Tibial nerve (tissue), 4 donors: Measurements from ENCODE around the gene ATXN10.

Experiments used
- CTCF ChIP-seq, 5 experiments: fragments of 200-600 bp in 3 of 5; fragments of 450-650 bp in 2 of 5; sonication (generic) in 3 of 5; IDR thresholded peaks; one replicate each; pipeline ENCODE4 v1.5.1; 2016 to 2019; ENCODE audit warnings: antibody characterized with exemption in 5 of 5, mild to moderate bottlenecking in 3 of 5, moderate library complexity in 2 of 5
- EP300 ChIP-seq, 2 donors: sonication (generic); formaldehyde crosslinking; IDR thresholded peaks; one replicate each; pipeline ENCODE4 v1.6.1; 2017; ENCODE audit warnings: antibody characterized with exemption in 2 of 2, mild to moderate bottlenecking in 1 of 2

GRCh38 chr22:45709866-45710265 lies 38.2 kb downstream of the ATXN10 start:
- TF ChIP-seq CTCF (IDR thresholded peaks at IDR 0.05) (no peak), EP300 (IDR thresholded peaks at IDR 0.05) (no peak)
